Measurements from ENCODE around the gene DRGX.

DNA sequence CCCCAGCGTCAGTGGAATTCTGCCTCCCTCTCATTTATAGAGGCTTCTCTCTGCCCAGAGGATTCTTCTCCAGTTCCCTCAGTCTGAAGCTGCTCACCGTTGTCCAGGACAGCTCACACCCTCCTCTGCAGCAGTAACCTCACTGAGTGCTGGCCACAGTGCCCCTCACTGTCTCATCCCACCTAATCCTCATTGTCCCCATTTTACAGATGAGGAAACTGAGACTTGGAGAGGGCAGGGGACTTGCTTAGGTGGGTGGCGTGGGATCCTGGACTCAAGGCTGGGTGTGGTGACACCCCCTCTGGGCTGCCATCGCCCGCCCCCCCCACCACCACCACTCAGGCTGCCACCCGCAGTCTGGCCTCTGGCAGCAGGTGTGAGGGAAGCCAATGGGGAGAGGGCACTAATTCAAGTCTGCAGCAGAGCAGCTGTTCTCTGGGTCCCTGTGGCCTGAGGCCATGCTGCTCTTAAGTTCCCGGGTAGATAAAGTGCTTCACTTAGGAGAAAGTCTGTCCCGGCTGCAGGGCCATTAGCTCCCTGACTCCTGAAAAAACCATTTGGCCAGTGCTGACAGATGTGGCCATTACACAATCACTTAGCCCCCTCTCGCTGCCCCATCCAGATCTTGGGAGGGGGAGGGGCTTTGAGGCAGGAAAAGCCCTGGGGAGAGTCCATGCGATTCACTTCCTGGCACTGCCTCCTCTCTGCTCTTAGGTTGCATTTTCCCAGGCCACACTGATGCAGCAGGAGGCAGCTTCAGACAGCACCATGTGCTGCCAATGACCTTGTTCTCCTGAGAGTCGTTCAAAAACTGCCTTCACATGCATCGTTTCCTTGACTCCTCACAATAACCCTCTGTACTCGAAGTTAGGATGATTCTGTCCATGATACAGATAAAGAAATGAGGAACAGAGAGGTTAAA lies 36.3 kb downstream of the DRGX start:
- TF ChIP-seq, protein P1, sequence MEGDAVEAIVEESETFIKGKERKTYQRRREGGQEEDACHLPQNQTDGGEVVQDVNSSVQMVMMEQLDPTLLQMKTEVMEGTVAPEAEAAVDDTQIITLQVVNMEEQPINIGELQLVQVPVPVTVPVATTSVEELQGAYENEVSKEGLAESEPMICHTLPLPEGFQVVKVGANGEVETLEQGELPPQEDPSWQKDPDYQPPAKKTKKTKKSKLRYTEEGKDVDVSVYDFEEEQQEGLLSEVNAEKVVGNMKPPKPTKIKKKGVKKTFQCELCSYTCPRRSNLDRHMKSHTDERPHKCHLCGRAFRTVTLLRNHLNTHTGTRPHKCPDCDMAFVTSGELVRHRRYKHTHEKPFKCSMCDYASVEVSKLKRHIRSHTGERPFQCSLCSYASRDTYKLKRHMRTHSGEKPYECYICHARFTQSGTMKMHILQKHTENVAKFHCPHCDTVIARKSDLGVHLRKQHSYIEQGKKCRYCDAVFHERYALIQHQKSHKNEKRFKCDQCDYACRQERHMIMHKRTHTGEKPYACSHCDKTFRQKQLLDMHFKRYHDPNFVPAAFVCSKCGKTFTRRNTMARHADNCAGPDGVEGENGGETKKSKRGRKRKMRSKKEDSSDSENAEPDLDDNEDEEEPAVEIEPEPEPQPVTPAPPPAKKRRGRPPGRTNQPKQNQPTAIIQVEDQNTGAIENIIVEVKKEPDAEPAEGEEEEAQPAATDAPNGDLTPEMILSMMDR (IDR thresholded peaks at IDR 0.05): no peak
- TF ChIP-seq POLR2A (IDR thresholded peaks at IDR 0.05) (no peak), EP300 (IDR thresholded peaks at IDR 0.05) (no peak)
